Nephron (organoid): Measurements from ENCODE around the gene MET.
"Not testable (repeated sequence)": the region's sequence is repeated elsewhere in the genome, so short reads cannot be mapped to it uniquely, and the experiment has no call there.

ENCODE experiments used
- H3K27ac Mint-ChIP-seq, 3 experiments: 2 replicates each; pipeline ENCODE4 v1.8.0; 2020; ENCODE audit warnings: mixed read lengths in 3 of 3, mild to moderate bottlenecking in 2 of 3, moderate library complexity in 1 of 3
- H3K27me3 Mint-ChIP-seq: 2 replicates; pipeline ENCODE4 v1.8.0; 2021; ENCODE audit warnings: low read depth, mild to moderate bottlenecking, moderate library complexity, mixed read lengths
- H3K36me3 Mint-ChIP-seq: 2 replicates; pipeline ENCODE4 v1.8.0; 2020; ENCODE audit warnings: low read depth, mixed read lengths
- H3K4me1 Mint-ChIP-seq: 2 replicates; pipeline ENCODE4 v1.8.0; 2020; ENCODE audit warnings: mixed read lengths
- H3K4me3 Mint-ChIP-seq, 3 experiments: 2 replicates each; pipeline ENCODE4 v1.8.0; 2020; ENCODE audit warnings: mild to moderate bottlenecking in 3 of 3, mixed read lengths in 3 of 3, moderate library complexity in 2 of 3
- H3K9me3 Mint-ChIP-seq: 2 replicates; pipeline ENCODE4 v1.8.0; 2020; ENCODE audit warnings: mixed read lengths
- CTCF ChIP-seq, 3 experiments: fragments of 200-600 bp; sonication (generic); IDR thresholded peaks; one replicate each; pipeline ENCODE4 v1.5.0; 2021; ENCODE audit warnings: antibody characterized with exemption in 3 of 3; ENCODE audit not compliant: unreplicated experiment in 3 of 3

Gene MET

GRCh38 chr7:116653646-116654045, 18.4 kb upstream of the MET start:
- TF ChIP-seq CTCF (IDR thresholded peaks at IDR 0.05; ENCODE audit: unreplicated experiment in 3 of 3), result no peak
- Mint-ChIP-seq H3K27ac (no peak overlapping the region), H3K36me3 (no peaks in the 10 kb centered on the region), H3K4me1 (peaks cover 5% of the 10 kb centered on the region), H3K27me3 (no peaks in the 10 kb centered on the region), H3K4me3 (no peak overlapping the region), H3K9me3 (peaks cover 2% of the 10 kb centered on the region)

- not testable (repeated sequence) for H3K27me3 Mint-ChIP-seq, H3K27ac Mint-ChIP-seq, H3K9me3 Mint-ChIP-seq, H3K4me1 Mint-ChIP-seq, H3K36me3 Mint-ChIP-seq, H3K4me3 Mint-ChIP-seq
Measured at GRCh38 chr7:116659248-116659647, 12.7 kb upstream of the MET start.

GRCh38 chr7:116661865-116662264, 10.1 kb upstream of the MET start:
- no peak overlapping the region for H3K4me3 Mint-ChIP-seq
- H3K9me3 Mint-ChIP-seq, result peaks cover 10% of the 10 kb centered on the region
- H3K27ac Mint-ChIP-seq, result peak overlapping the region in 1 of 3 experiments; percentile 49
- H3K4me1 Mint-ChIP-seq, result peaks cover 10% of the 10 kb centered on the region
- peaks cover 5% of the 10 kb centered on the region for H3K27me3 Mint-ChIP-seq
- no peaks in the 10 kb centered on the region for H3K36me3 Mint-ChIP-seq
- no peak for TF ChIP-seq CTCF (IDR thresholded peaks at IDR 0.05; ENCODE audit: unreplicated experiment in 3 of 3)

GRCh38 chr7:116663744-116664143, 8.3 kb upstream of the MET start:
- Mint-ChIP-seq H3K4me3 (no peak overlapping the region), H3K9me3 (peaks cover 10% of the 10 kb centered on the region), H3K27ac (no peak overlapping the region), H3K27me3 (peaks cover 14% of the 10 kb centered on the region), H3K36me3 (no peaks in the 10 kb centered on the region), H3K4me1 (peaks cover 5% of the 10 kb centered on the region)
- TF ChIP-seq CTCF (IDR thresholded peaks at IDR 0.05; ENCODE audit: unreplicated experiment in 3 of 3), result no peak

- Mint-ChIP-seq H3K4me1 (peaks cover 5% of the 10 kb centered on the region), H3K36me3 (no peaks in the 10 kb centered on the region)
Measured at GRCh38 chr7:116665332-116665996, 6.5 kb upstream of the MET start.

GRCh38 chr7:116669769-116670168, 2.2 kb upstream of the MET start:
- H3K27ac Mint-ChIP-seq, result no peak overlapping the region
- H3K27me3 Mint-ChIP-seq, result peaks cover 59% of the 10 kb centered on the region
- no peaks in the 10 kb centered on the region for H3K36me3 Mint-ChIP-seq
- no peak overlapping the region for H3K4me3 Mint-ChIP-seq
- no peak for TF ChIP-seq CTCF (IDR thresholded peaks at IDR 0.05; ENCODE audit: unreplicated experiment in 3 of 3)
- peaks cover 25% of the 10 kb centered on the region for H3K4me1 Mint-ChIP-seq
- H3K9me3 Mint-ChIP-seq, result no peaks in the 10 kb centered on the region

More at GRCh38 chr7:116665332-116665996, 6.5 kb upstream of the MET start:
- peaks cover 5% of the 10 kb centered on the region for H3K9me3 Mint-ChIP-seq
- peak overlapping the region in 1 of 3 experiments; percentile 13 for H3K27ac Mint-ChIP-seq
- peaks cover 23% of the 10 kb centered on the region for H3K27me3 Mint-ChIP-seq
- TF ChIP-seq CTCF (IDR thresholded peaks at IDR 0.05; ENCODE audit: unreplicated experiment in 3 of 3), result no peak
- H3K4me3 Mint-ChIP-seq, result no peak overlapping the region
